A549 (cell line): ENCODE measurements around the gene PAIP1.

Experiments
- BHLHE40 ChIP-seq: IDR thresholded peaks from 2 replicates; pipeline ENCODE4 v1.6.1; 2012; ENCODE audit warnings: low read depth, low read length, inconsistent platforms
- CTCF ChIP-seq: fragments of >200 bp; sonication (Bioruptor Twin); formaldehyde crosslinking; IDR thresholded peaks from 3 replicates; pipeline ENCODE4 v1.5.1; 2016
- EP300 ChIP-seq, 2 experiments: fragments of >200 bp; sonication (Bioruptor Twin); formaldehyde crosslinking; IDR thresholded peaks; 2 replicates in 1 of 2; 3 replicates in 1 of 2; pipeline ENCODE4 v1.6.1; 2016 to 2017
- JUNB ChIP-seq: fragments of >200 bp; sonication (Bioruptor Twin); formaldehyde crosslinking; IDR thresholded peaks from 2 replicates; pipeline ENCODE4 v1.6.1; 2016
- POLR2A ChIP-seq: IDR thresholded peaks from 2 replicates; pipeline ENCODE4 v1.6.1; 2012; ENCODE audit warnings: mild to moderate bottlenecking, low read length
- RAD21 ChIP-seq, 2 experiments: fragments of >200 bp in 1 of 2; sonication (Bioruptor Twin) in 1 of 2; formaldehyde crosslinking in 1 of 2; IDR thresholded peaks in 1 of 2; conservative IDR thresholded peaks in 1 of 2; 2 replicates in 1 of 2; 3 replicates in 1 of 2; pipeline ENCODE4 v1.6.1; 2012 to 2018; ENCODE audit warnings: inconsistent platforms in 1 of 2
- RCOR1 ChIP-seq: fragments of 150-350 bp; IDR thresholded peaks from 2 replicates; pipeline ENCODE4 v1.6.1; 2014; ENCODE audit warnings: antibody characterized with exemption, low read length, low read depth
- REST ChIP-seq: fragments of 200-600 bp; sonication (generic); IDR thresholded peaks from 2 replicates; pipeline ENCODE4 v1.6.1; 2016; ENCODE audit warnings: antibody characterized with exemption, mild to moderate bottlenecking, moderate library complexity
- RNF2 ChIP-seq: fragments of 200-600 bp; sonication (generic); IDR thresholded peaks from 2 replicates; pipeline ENCODE4 v1.6.1; 2016; ENCODE audit warnings: low read depth, mild to moderate bottlenecking, antibody characterized with exemption, moderate library complexity, borderline replicate concordance
- USF2 ChIP-seq: fragments of 450-650 bp; IDR thresholded peaks from 2 replicates; pipeline ENCODE4 v1.6.1; 2014; ENCODE audit warnings: antibody characterized with exemption

- TF ChIP-seq CTCF (no peak), RCOR1 (no peak), USF2 (no peak), RNF2 (no peak), POLR2A (no peak), EP300 (IDR thresholded peaks at IDR 0.05) (no peak), REST (no peak), BHLHE40 (no peak), JUNB (no peak), RAD21 (conservative IDR thresholded peaks at IDR 0.05 in 1 of 2, IDR thresholded peaks at IDR 0.05 in 1 of 2) (no peak)
Measured at GRCh38 chr5:43571237-43571636, 14.4 kb upstream of the PAIP1 start.
